ENCODE measurements around the gene STIL. TPM values are rescaled to one million over a fixed set of nuclear protein-coding genes. Genes with fewer than 3 reads are reported as not detected.

Gene STIL
- total and polyA plus RNA-seq, 4 donors = 0.26 to 20.5 (median 0.75) TPM

GRCh38 chr1:47309427-47309826, 4.5 kb downstream of the STIL start:
- no peak for DNase-seq (ENCODE audit: low spot score)
- H3K4me1 ChIP-seq (ENCODE audit: control insufficient read depth in 4 of 4, insufficient read depth in 4 of 4, low read length in 3 of 4) = peaks cover 3 to 13% (median 9%) of the 10 kb centered on the region in 4 donors
- no peak overlapping the region for H3K9ac ChIP-seq (ENCODE audit: low read depth in 1 of 2, low read length in 2 of 2)
- H3K27ac ChIP-seq (ENCODE audit: low read depth in 1 of 2, low read length in 2 of 2) = no peak overlapping the region
- no peaks in the 10 kb centered on the region for H3K36me3 ChIP-seq (ENCODE audit: control insufficient read depth in 4 of 4, insufficient read depth in 3 of 4, low read depth in 1 of 4, low read length in 3 of 4)
- WGBS = 93% methylated on average over 4 of the region's 4 CpGs
- TF ChIP-seq HNF4G (IDR thresholded peaks at IDR 0.05) (no peak), RAD21 (IDR thresholded peaks at IDR 0.05) (no peak), MAX (IDR thresholded peaks at IDR 0.05) (no peak), FOXA2 (IDR thresholded peaks at IDR 0.05) (no peak), HNF4A (conservative IDR thresholded peaks at IDR 0.05) (no peak), ZBTB33 (IDR thresholded peaks at IDR 0.05) (no peak), EGR1 (IDR thresholded peaks at IDR 0.05; ENCODE audit: low read depth in 2 of 2) (no peak), ATF3 (IDR thresholded peaks at IDR 0.05) (no peak), NR2F2 (IDR thresholded peaks at IDR 0.05) (no peak), REST (IDR thresholded peaks at IDR 0.05) (no peak), CTCF (IDR thresholded peaks at IDR 0.05; ENCODE audit: low read depth, low read length, missing input control) (no peak), SP1 (IDR thresholded peaks at IDR 0.05) (no peak), YY1 (IDR thresholded peaks at IDR 0.05) (no peak), FOXA1 (IDR thresholded peaks at IDR 0.05) (no peak)
- no peak overlapping the region for H3K4me3 ChIP-seq (ENCODE audit: low read depth in 1 of 3, low read length in 3 of 3)
- no peaks in the 10 kb centered on the region for H3K27me3 ChIP-seq (ENCODE audit: control insufficient read depth in 4 of 4, insufficient read depth in 4 of 4, low read length in 3 of 4)
- no peaks in the 10 kb centered on the region for H3K9me3 ChIP-seq (ENCODE audit: control insufficient read depth in 4 of 4, low read length in 3 of 4)

GRCh38 chr1:47302472-47302871, 11.5 kb downstream of the STIL start:
- no peak for DNase-seq (ENCODE audit: low spot score)
- H3K27ac ChIP-seq (ENCODE audit: low read depth in 1 of 2, low read length in 2 of 2) = no peak overlapping the region
- no peaks in the 10 kb centered on the region for H3K4me1 ChIP-seq (ENCODE audit: control insufficient read depth in 4 of 4, insufficient read depth in 4 of 4, low read length in 3 of 4)
- WGBS = 95% methylated on average over 2 of the region's 2 CpGs
- H3K9ac ChIP-seq (ENCODE audit: low read depth in 1 of 2, low read length in 2 of 2) = no peak overlapping the region
- no peaks in the 10 kb centered on the region for H3K9me3 ChIP-seq (ENCODE audit: control insufficient read depth in 4 of 4, low read length in 3 of 4)
- H3K4me3 ChIP-seq (ENCODE audit: low read depth in 1 of 3, low read length in 3 of 3) = no peak overlapping the region
- H3K36me3 ChIP-seq (ENCODE audit: control insufficient read depth in 4 of 4, insufficient read depth in 3 of 4, low read depth in 1 of 4, low read length in 3 of 4) = no peaks in the 10 kb centered on the region
- no peaks in the 10 kb centered on the region for H3K27me3 ChIP-seq (ENCODE audit: control insufficient read depth in 4 of 4, insufficient read depth in 4 of 4, low read length in 3 of 4)
- no peak for TF ChIP-seq ATF3 (IDR thresholded peaks at IDR 0.05)
- TF ChIP-seq ZBTB33 (IDR thresholded peaks at IDR 0.05) = no peak
- TF ChIP-seq TAF1 (conservative IDR thresholded peaks at IDR 0.05) = no peak
- TF ChIP-seq RAD21 (IDR thresholded peaks at IDR 0.05) = no peak
- TF ChIP-seq YY1 (IDR thresholded peaks at IDR 0.05) = no peak
- TF ChIP-seq JUND (IDR thresholded peaks at IDR 0.05) = no peak
- no peak for TF ChIP-seq REST (IDR thresholded peaks at IDR 0.05)
- TF ChIP-seq HNF4A (conservative IDR thresholded peaks at IDR 0.05) = no peak

All from liver (tissue), 9 donors.